Neural cell (in vitro differentiated cells): Measurements from ENCODE around the gene GPD1. TPM values are rescaled to one million over a fixed set of nuclear protein-coding genes. Genes with fewer than 3 reads are reported as not detected.

Experiments
- H2AFZ ChIP-seq: fragments of 200-600, 300-800 bp; sonication (generic), shearing (Covaris generic); 2 replicates; pipeline ENCODE4 v1.6.0; 2014; ENCODE audit warnings: low read depth, mild to moderate bottlenecking, antibody characterized with exemption, low read length, moderate library complexity
- H3F3A ChIP-seq: fragments of 200-600 bp; shearing (Covaris generic); 2 replicates; pipeline ENCODE4 v1.6.1; 2016; ENCODE audit warnings: mild to moderate bottlenecking, moderate library complexity, mixed read lengths, antibody characterized with exemption, low read length; ENCODE audit not compliant: insufficient read depth, poor library complexity, severe bottlenecking
- H3K27ac ChIP-seq: fragments of 200-600, 300-800 bp; sonication (generic), shearing (Covaris generic); 2 replicates; pipeline ENCODE4 v1.5.1; 2014; ENCODE audit warnings: mild to moderate bottlenecking, low read length, moderate library complexity
- H3K27me3 ChIP-seq: fragments of 300-800, 200-600 bp; sonication (generic), shearing (Covaris generic); 2 replicates; pipeline ENCODE4 v1.6.0; 2014; ENCODE audit warnings: mild to moderate bottlenecking, low read depth, low read length, moderate library complexity; ENCODE audit not compliant: insufficient read depth
- H3K36me3 ChIP-seq: fragments of 300-800, 200-600 bp; sonication (generic), shearing (Covaris generic); 2 replicates; pipeline ENCODE4 v1.5.1; 2014; ENCODE audit warnings: mild to moderate bottlenecking, antibody characterized with exemption, low read length, moderate library complexity; ENCODE audit not compliant: insufficient read depth
- H3K4me2 ChIP-seq: fragments of 300-800, 200-600 bp; sonication (generic), shearing (Covaris generic); 2 replicates; pipeline ENCODE4 v1.6.0; 2014; ENCODE audit warnings: mild to moderate bottlenecking, low read length
- H3K4me3 ChIP-seq: fragments of 300-800, 200-600 bp; sonication (generic), shearing (Covaris generic); 2 replicates; pipeline ENCODE4 v1.5.1; 2014; ENCODE audit warnings: mild to moderate bottlenecking, low read length, moderate library complexity
- H3K79me2 ChIP-seq: fragments of 200-600 bp; shearing (Covaris generic); replicated peaks from 2 replicates; pipeline ENCODE4 v1.6.0; 2014; ENCODE audit warnings: mild to moderate bottlenecking, low read length, moderate library complexity; ENCODE audit not compliant: insufficient read depth
- H3K9ac ChIP-seq: fragments of 300-800, 200-600 bp; sonication (generic), shearing (Covaris generic); 2 replicates; pipeline ENCODE4 v1.6.1; 2016; ENCODE audit warnings: mild to moderate bottlenecking, low read length, mixed read lengths
- H3K9me2 ChIP-seq: fragments of 200-600 bp; shearing (Covaris generic); 2 replicates; pipeline ENCODE4 v1.6.1; 2016; ENCODE audit warnings: mild to moderate bottlenecking, low read length, mixed read lengths; ENCODE audit not compliant: insufficient read depth
- H3K9me3 ChIP-seq: fragments of 200-600, 300-800 bp; sonication (generic), shearing (Covaris generic); 2 replicates; pipeline ENCODE4 v1.6.1; 2016; ENCODE audit warnings: mild to moderate bottlenecking, mixed run types, low read length, moderate library complexity, mixed read lengths
- H4K20me1 ChIP-seq: fragments of 200-600 bp; shearing (Covaris generic); 2 replicates; pipeline ENCODE4 v1.6.1; 2016; ENCODE audit warnings: mild to moderate bottlenecking, mixed run types; ENCODE audit not compliant: insufficient read depth
- EP300 ChIP-seq: fragments of 450-650 bp; conservative IDR thresholded peaks from 2 replicates; pipeline ENCODE4 v1.6.1; 2014; ENCODE audit warnings: antibody characterized with exemption, mild to moderate bottlenecking, moderate library complexity; ENCODE audit not compliant: poor library complexity, severe bottlenecking
- EZH2 ChIP-seq: fragments of 200-600, 300-800 bp; shearing (Covaris generic), sonication (generic); IDR thresholded peaks from 2 replicates; pipeline ENCODE4 v1.6.1; 2014; ENCODE audit warnings: antibody characterized with exemption, low read length, borderline replicate concordance, mild to moderate bottlenecking; ENCODE audit not compliant: insufficient read depth, poor library complexity, severe bottlenecking
- MXI1 ChIP-seq: fragments of 450-650 bp; conservative IDR thresholded peaks from 2 replicates; pipeline ENCODE4 v1.6.1; 2014; ENCODE audit warnings: antibody characterized with exemption, mild to moderate bottlenecking; ENCODE audit not compliant: poor library complexity, severe bottlenecking
- POLR2AphosphoS5 ChIP-seq: IDR thresholded peaks from 2 replicates; pipeline ENCODE4 v1.6.1; 2012
- RAD21 ChIP-seq: fragments of 450-650 bp; conservative IDR thresholded peaks from 2 replicates; pipeline ENCODE4 v1.6.1; 2014; ENCODE audit warnings: antibody characterized with exemption, mild to moderate bottlenecking, moderate library complexity
- SMC3 ChIP-seq: fragments of 450-650 bp; conservative IDR thresholded peaks from 2 replicates; pipeline ENCODE4 v1.6.1; 2014; ENCODE audit warnings: antibody characterized with exemption, mild to moderate bottlenecking, moderate library complexity; ENCODE audit not compliant: poor library complexity
- TAF1 ChIP-seq: IDR thresholded peaks from 2 replicates; pipeline ENCODE4 v1.6.1; 2012; ENCODE audit warnings: low read depth
- polyA plus RNA-seq: library from polyadenylated mRNA; depleted of rRNA; stranded (reverse); fragments of >200 nt; gene quantifications from 2 replicates; pipeline ENCODE4 v1.2.3, GENCODE V29; 2014
- TF ChIP-seq, protein P1 (sequence below): IDR thresholded peaks from 2 replicates; pipeline ENCODE4 v1.6.1; 2012; ENCODE audit warnings: borderline replicate concordance
- TF ChIP-seq, protein P2 (sequence below): fragments of 450-650 bp; IDR thresholded peaks from 2 replicates; pipeline ENCODE4 v1.5.1; 2014; ENCODE audit warnings: antibody characterized with exemption, mild to moderate bottlenecking, moderate library complexity; ENCODE audit not compliant: poor library complexity, severe bottlenecking

GPD1 gene
- polyA plus RNA-seq, 1 donor from 2014 or later, result 1.5 TPM

DNA sequence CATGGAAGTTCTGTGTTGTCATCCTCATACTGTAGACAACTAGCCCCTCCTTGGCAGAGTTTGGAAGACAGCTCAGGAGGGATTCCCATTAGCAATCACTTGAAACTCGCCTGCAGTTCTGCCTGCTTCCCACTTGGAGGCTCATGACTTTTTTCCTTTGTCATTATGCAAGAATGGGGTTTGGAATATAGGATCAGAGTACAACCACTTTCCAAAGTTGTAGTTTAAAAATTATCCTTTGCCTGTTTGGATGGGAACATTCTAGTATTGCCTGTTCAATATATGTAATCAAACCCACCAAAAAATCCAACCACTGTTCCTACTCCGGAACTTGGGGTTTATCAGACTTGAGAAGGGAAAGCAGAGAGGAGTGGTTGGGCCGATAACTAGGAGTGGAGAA is 2.1 kb upstream of the GPD1 start:
- TF ChIP-seq MXI1 (no peak), RAD21 (peak; percentile 27), SMC3 (peak; percentile 56)
- TF ChIP-seq, protein P1, sequence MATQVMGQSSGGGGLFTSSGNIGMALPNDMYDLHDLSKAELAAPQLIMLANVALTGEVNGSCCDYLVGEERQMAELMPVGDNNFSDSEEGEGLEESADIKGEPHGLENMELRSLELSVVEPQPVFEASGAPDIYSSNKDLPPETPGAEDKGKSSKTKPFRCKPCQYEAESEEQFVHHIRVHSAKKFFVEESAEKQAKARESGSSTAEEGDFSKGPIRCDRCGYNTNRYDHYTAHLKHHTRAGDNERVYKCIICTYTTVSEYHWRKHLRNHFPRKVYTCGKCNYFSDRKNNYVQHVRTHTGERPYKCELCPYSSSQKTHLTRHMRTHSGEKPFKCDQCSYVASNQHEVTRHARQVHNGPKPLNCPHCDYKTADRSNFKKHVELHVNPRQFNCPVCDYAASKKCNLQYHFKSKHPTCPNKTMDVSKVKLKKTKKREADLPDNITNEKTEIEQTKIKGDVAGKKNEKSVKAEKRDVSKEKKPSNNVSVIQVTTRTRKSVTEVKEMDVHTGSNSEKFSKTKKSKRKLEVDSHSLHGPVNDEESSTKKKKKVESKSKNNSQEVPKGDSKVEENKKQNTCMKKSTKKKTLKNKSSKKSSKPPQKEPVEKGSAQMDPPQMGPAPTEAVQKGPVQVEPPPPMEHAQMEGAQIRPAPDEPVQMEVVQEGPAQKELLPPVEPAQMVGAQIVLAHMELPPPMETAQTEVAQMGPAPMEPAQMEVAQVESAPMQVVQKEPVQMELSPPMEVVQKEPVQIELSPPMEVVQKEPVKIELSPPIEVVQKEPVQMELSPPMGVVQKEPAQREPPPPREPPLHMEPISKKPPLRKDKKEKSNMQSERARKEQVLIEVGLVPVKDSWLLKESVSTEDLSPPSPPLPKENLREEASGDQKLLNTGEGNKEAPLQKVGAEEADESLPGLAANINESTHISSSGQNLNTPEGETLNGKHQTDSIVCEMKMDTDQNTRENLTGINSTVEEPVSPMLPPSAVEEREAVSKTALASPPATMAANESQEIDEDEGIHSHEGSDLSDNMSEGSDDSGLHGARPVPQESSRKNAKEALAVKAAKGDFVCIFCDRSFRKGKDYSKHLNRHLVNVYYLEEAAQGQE, result no peak
- TF ChIP-seq, protein P2, sequence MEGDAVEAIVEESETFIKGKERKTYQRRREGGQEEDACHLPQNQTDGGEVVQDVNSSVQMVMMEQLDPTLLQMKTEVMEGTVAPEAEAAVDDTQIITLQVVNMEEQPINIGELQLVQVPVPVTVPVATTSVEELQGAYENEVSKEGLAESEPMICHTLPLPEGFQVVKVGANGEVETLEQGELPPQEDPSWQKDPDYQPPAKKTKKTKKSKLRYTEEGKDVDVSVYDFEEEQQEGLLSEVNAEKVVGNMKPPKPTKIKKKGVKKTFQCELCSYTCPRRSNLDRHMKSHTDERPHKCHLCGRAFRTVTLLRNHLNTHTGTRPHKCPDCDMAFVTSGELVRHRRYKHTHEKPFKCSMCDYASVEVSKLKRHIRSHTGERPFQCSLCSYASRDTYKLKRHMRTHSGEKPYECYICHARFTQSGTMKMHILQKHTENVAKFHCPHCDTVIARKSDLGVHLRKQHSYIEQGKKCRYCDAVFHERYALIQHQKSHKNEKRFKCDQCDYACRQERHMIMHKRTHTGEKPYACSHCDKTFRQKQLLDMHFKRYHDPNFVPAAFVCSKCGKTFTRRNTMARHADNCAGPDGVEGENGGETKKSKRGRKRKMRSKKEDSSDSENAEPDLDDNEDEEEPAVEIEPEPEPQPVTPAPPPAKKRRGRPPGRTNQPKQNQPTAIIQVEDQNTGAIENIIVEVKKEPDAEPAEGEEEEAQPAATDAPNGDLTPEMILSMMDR, result peak; percentile 65
- Histone ChIP-seq H3K36me3 (peaks cover 5% of the 10 kb centered on the region), H3K9ac (no peak overlapping the region), H3K27ac (no peak overlapping the region), H3F3A (peaks cover 4% of the 10 kb centered on the region), H4K20me1 (no peaks in the 10 kb centered on the region), H3K9me3 (no peaks in the 10 kb centered on the region), H3K9me2 (no peaks in the 10 kb centered on the region), H3K4me2 (no peak overlapping the region), H3K27me3 (no peaks in the 10 kb centered on the region), H3K4me3 (no peak overlapping the region), H3K79me2 (no peaks in the 10 kb centered on the region), H2AFZ (no peak overlapping the region)

DNA sequence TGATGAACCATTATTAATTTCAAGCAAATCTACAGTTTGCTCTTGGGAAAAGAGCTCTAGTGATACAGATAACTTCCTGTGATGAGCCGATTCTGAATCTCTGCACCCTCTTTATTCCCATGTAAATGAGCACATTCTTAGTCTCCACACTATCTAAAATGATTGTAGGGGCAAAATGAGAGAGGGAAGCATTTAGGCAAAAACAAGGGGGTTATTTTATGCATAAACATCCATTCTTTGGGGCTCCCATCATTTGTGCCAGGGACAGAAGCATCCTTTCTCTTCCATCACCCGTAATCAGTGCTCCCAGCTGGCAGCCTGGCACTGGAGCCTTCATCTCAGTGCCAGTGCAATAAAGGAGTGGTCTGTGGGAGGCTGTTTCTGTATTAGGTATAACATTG is 1.7 kb upstream of the GPD1 start:
- Histone ChIP-seq H3K9me2 (no peaks in the 10 kb centered on the region), H3K4me2 (no peak overlapping the region), H3K27me3 (no peaks in the 10 kb centered on the region), H4K20me1 (no peaks in the 10 kb centered on the region), H3K27ac (no peak overlapping the region), H2AFZ (no peak overlapping the region), H3F3A (peaks cover 4% of the 10 kb centered on the region), H3K79me2 (no peaks in the 10 kb centered on the region), H3K36me3 (peaks cover 5% of the 10 kb centered on the region), H3K9me3 (no peaks in the 10 kb centered on the region), H3K4me3 (no peak overlapping the region), H3K9ac (no peak overlapping the region)
- TF ChIP-seq RAD21, result no peak
- no peak for TF ChIP-seq TAF1
- no peak for TF ChIP-seq SMC3
- TF ChIP-seq, protein P1, result no peak
- TF ChIP-seq EZH2, result no peak
- no peak for TF ChIP-seq EP300
- TF ChIP-seq POLR2AphosphoS5, result no peak
- TF ChIP-seq, protein P2, result no peak
- TF ChIP-seq MXI1, result no peak
